ENCODE data around the gene ENDOU. TPM values are rescaled to one million over a fixed set of nuclear protein-coding genes. Genes with fewer than 3 reads are reported as not detected.

The ENDOU gene
- total and polyA plus RNA-seq, 2 donors (not counting 1 experiment from before 2014, with no cell fraction given): 0.09 to 0.17 TPM

GRCh38 chr12:47766502-47767215 is 41.4 kb upstream of the ENDOU start:
- H3K27ac ChIP-seq (ENCODE audit: insufficient read depth, low read length): no peak overlapping the region
- H3K9ac ChIP-seq (ENCODE audit: insufficient read depth, low read length): no peak overlapping the region
- H3K36me3 ChIP-seq (ENCODE audit: control insufficient read depth, insufficient read depth, low read length): no peaks in the 10 kb centered on the region
- no peaks in the 10 kb centered on the region for H4K20me1 ChIP-seq (ENCODE audit: control insufficient read depth, extremely low read depth, insufficient read depth, low read length)
- no peak for DNase-seq (ENCODE audit: low read depth in 2 of 2)
- H3K27me3 ChIP-seq (ENCODE audit: control insufficient read depth, insufficient read depth, low read length): no peaks in the 10 kb centered on the region
- H3K4me3 ChIP-seq (replicated peaks in 1 of 4; ENCODE audit: control extremely low read depth in 1 of 4, insufficient read depth in 1 of 4, low read depth in 3 of 4, low read length in 4 of 4): no peak overlapping the region
- H3K9me3 ChIP-seq (ENCODE audit: control insufficient read depth, insufficient read depth, low read depth, low read length): no peaks in the 10 kb centered on the region
- no peak for TF ChIP-seq EZH2 (IDR thresholded peaks at IDR 0.05; ENCODE audit: low read length, missing control alignments)
- no peak for TF ChIP-seq CTCF (conservative IDR thresholded peaks at IDR 0.05 in 1 of 2, IDR thresholded peaks at IDR 0.05 in 1 of 2; ENCODE audit: low read depth in 1 of 2, low read length in 2 of 2)
- H3K4me1 ChIP-seq (ENCODE audit: control insufficient read depth, extremely low read depth, insufficient read depth, low read length): no peaks in the 10 kb centered on the region
- no peaks in the 10 kb centered on the region for H3K79me2 ChIP-seq (ENCODE audit: control insufficient read depth, insufficient read depth, low read length)
- H2AFZ ChIP-seq (ENCODE audit: low read length): no peak overlapping the region
- H3K4me2 ChIP-seq (ENCODE audit: extremely low read depth, insufficient read depth, low read length): no peak overlapping the region

- Histone ChIP-seq H3K79me2 (ENCODE audit: control insufficient read depth, insufficient read depth, low read length) (no peaks in the 10 kb centered on the region), H3K4me1 (ENCODE audit: control insufficient read depth, extremely low read depth, insufficient read depth, low read length) (no peaks in the 10 kb centered on the region), H3K4me3 (replicated peaks in 1 of 4; ENCODE audit: control extremely low read depth in 1 of 4, insufficient read depth in 1 of 4, low read depth in 3 of 4, low read length in 4 of 4) (no peak overlapping the region), H3K9ac (ENCODE audit: insufficient read depth, low read length) (no peak overlapping the region), H2AFZ (ENCODE audit: low read length) (no peak overlapping the region), H3K36me3 (ENCODE audit: control insufficient read depth, insufficient read depth, low read length) (no peaks in the 10 kb centered on the region), H3K9me3 (ENCODE audit: control insufficient read depth, insufficient read depth, low read depth, low read length) (no peaks in the 10 kb centered on the region), H3K4me2 (ENCODE audit: extremely low read depth, insufficient read depth, low read length) (no peak overlapping the region), H3K27me3 (ENCODE audit: control insufficient read depth, insufficient read depth, low read length) (no peaks in the 10 kb centered on the region), H3K27ac (ENCODE audit: insufficient read depth, low read length) (no peak overlapping the region), H4K20me1 (ENCODE audit: control insufficient read depth, extremely low read depth, insufficient read depth, low read length) (no peaks in the 10 kb centered on the region)
- TF ChIP-seq EZH2 (IDR thresholded peaks at IDR 0.05; ENCODE audit: low read length, missing control alignments) (no peak), CTCF (conservative IDR thresholded peaks at IDR 0.05 in 1 of 2, IDR thresholded peaks at IDR 0.05 in 1 of 2; ENCODE audit: low read depth in 1 of 2, low read length in 2 of 2) (no peak)
- DNase-seq (ENCODE audit: low read depth in 2 of 2): no peak
These were observed 38.4 kb upstream of the ENDOU start for GRCh38 chr12:47763481-47764346.

- Histone ChIP-seq H3K4me3 (replicated peaks in 1 of 4; ENCODE audit: control extremely low read depth in 1 of 4, insufficient read depth in 1 of 4, low read depth in 3 of 4, low read length in 4 of 4) (no peak overlapping the region), H3K4me1 (ENCODE audit: control insufficient read depth, extremely low read depth, insufficient read depth, low read length) (no peaks in the 10 kb centered on the region), H3K27me3 (ENCODE audit: control insufficient read depth, insufficient read depth, low read length) (no peaks in the 10 kb centered on the region), H3K36me3 (ENCODE audit: control insufficient read depth, insufficient read depth, low read length) (no peaks in the 10 kb centered on the region), H3K27ac (ENCODE audit: insufficient read depth, low read length) (no peak overlapping the region), H4K20me1 (ENCODE audit: control insufficient read depth, extremely low read depth, insufficient read depth, low read length) (no peaks in the 10 kb centered on the region), H3K79me2 (ENCODE audit: control insufficient read depth, insufficient read depth, low read length) (no peaks in the 10 kb centered on the region), H3K9ac (ENCODE audit: insufficient read depth, low read length) (no peak overlapping the region), H3K9me3 (ENCODE audit: control insufficient read depth, insufficient read depth, low read depth, low read length) (no peaks in the 10 kb centered on the region), H2AFZ (ENCODE audit: low read length) (no peak overlapping the region), H3K4me2 (ENCODE audit: extremely low read depth, insufficient read depth, low read length) (no peak overlapping the region)
- no peak for DNase-seq (ENCODE audit: low read depth in 2 of 2)
- TF ChIP-seq CTCF (conservative IDR thresholded peaks at IDR 0.05 in 1 of 2, IDR thresholded peaks at IDR 0.05 in 1 of 2; ENCODE audit: low read depth in 1 of 2, low read length in 2 of 2) (no peak), EZH2 (IDR thresholded peaks at IDR 0.05; ENCODE audit: low read length, missing control alignments) (no peak)
These were observed 37.7 kb upstream of the ENDOU start for GRCh38 chr12:47762850-47763465.
